ENCODE data around the gene ESR2.

The ESR2 gene

GRCh38 chr14:64170181-64170580, 124.0 kb downstream of the ESR2 start:
- Histone ChIP-seq H3K4ac (ENCODE audit: low read length) (no peak overlapping the region), H2BK12ac (ENCODE audit: low read length) (no peak overlapping the region), H3K18ac (ENCODE audit: low read length) (no peak overlapping the region), H3K4me1 (ENCODE audit: control insufficient read depth in 2 of 2, insufficient read depth in 1 of 2, low read depth in 1 of 2, low read length in 2 of 2) (no peaks in the 10 kb centered on the region), H3K4me3 (ENCODE audit: low read length in 2 of 2) (peak overlapping the region in 1 of 2 donors; percentile 51), H4K8ac (ENCODE audit: low read depth, low read length) (no peak overlapping the region), H2AFZ (ENCODE audit: low read length) (no peak overlapping the region), H2AK5ac (ENCODE audit: low read depth, low read length) (no peak overlapping the region), H3K27ac (replicated peaks; ENCODE audit: low read length) (no peak overlapping the region), H3K36me3 (replicated peaks in 1 of 2; ENCODE audit: control insufficient read depth in 2 of 2, insufficient read depth in 2 of 2, low read length in 2 of 2) (peaks cover 27 to 89% of the 10 kb centered on the region in 2 donors), H3K23ac (ENCODE audit: low read depth, low read length, poor library complexity) (no peak overlapping the region), H3K9me3 (replicated peaks in 1 of 2; ENCODE audit: control insufficient read depth in 2 of 2, insufficient read depth in 1 of 2, low read depth in 1 of 2, low read length in 2 of 2) (peaks cover 0 to 3% of the 10 kb centered on the region in 2 donors), H3K14ac (ENCODE audit: low read length) (no peak overlapping the region), H4K91ac (ENCODE audit: low read depth, low read length, poor library complexity) (no peak overlapping the region), H3K9ac (ENCODE audit: low read depth, low read length, poor library complexity) (no peak overlapping the region), H3K79me1 (ENCODE audit: low read depth, low read length) (no peaks in the 10 kb centered on the region), H2BK15ac (ENCODE audit: low read length) (no peak overlapping the region), H3K4me2 (ENCODE audit: insufficient read depth, low read length, poor library complexity, severe bottlenecking) (no peak overlapping the region), H2BK120ac (ENCODE audit: low read depth, low read length) (no peak overlapping the region), H3K27me3 (ENCODE audit: control insufficient read depth in 3 of 3, insufficient read depth in 3 of 3, low read depth in 1 of 3, low read length in 3 of 3) (no peaks in the 10 kb centered on the region), H2BK5ac (ENCODE audit: low read length) (no peak overlapping the region)
- WGBS, 2 donors (ENCODE audit: extremely low coverage in 2 of 2, insufficient read length in 2 of 2, insufficient replicate concordance in 1 of 2): no CpG with 5 or more reads among the region's 8 CpGs
- no peak for DNase-seq (ENCODE audit: low spot score)

- Histone ChIP-seq H3K36me3 (replicated peaks in 1 of 2; ENCODE audit: control insufficient read depth in 2 of 2, insufficient read depth in 2 of 2, low read length in 2 of 2) (peaks cover 12 to 88% of the 10 kb centered on the region in 2 donors), H3K4ac (ENCODE audit: low read length) (no peak overlapping the region), H2AFZ (ENCODE audit: low read length) (no peak overlapping the region), H3K4me3 (ENCODE audit: low read length in 2 of 2) (no peak overlapping the region), H3K27ac (replicated peaks; ENCODE audit: low read length) (no peak overlapping the region), H2BK12ac (ENCODE audit: low read length) (no peak overlapping the region), H2BK120ac (ENCODE audit: low read depth, low read length) (no peak overlapping the region), H2BK15ac (ENCODE audit: low read length) (no peak overlapping the region), H3K23ac (ENCODE audit: low read depth, low read length, poor library complexity) (no peak overlapping the region), H2BK5ac (ENCODE audit: low read length) (no peak overlapping the region), H4K91ac (ENCODE audit: low read depth, low read length, poor library complexity) (no peak overlapping the region), H2AK5ac (ENCODE audit: low read depth, low read length) (no peak overlapping the region), H3K14ac (ENCODE audit: low read length) (no peak overlapping the region), H4K8ac (ENCODE audit: low read depth, low read length) (no peak overlapping the region), H3K79me1 (ENCODE audit: low read depth, low read length) (no peaks in the 10 kb centered on the region), H3K9me3 (replicated peaks in 1 of 2; ENCODE audit: control insufficient read depth in 2 of 2, insufficient read depth in 1 of 2, low read depth in 1 of 2, low read length in 2 of 2) (peaks cover 0 to 2% of the 10 kb centered on the region in 2 donors), H3K27me3 (ENCODE audit: control insufficient read depth in 3 of 3, insufficient read depth in 3 of 3, low read depth in 1 of 3, low read length in 3 of 3) (peaks cover 0 to 2% (median 0%) of the 10 kb centered on the region in 3 experiments), H3K18ac (ENCODE audit: low read length) (no peak overlapping the region), H3K9ac (ENCODE audit: low read depth, low read length, poor library complexity) (no peak overlapping the region), H3K4me1 (ENCODE audit: control insufficient read depth in 2 of 2, insufficient read depth in 1 of 2, low read depth in 1 of 2, low read length in 2 of 2) (no peaks in the 10 kb centered on the region), H3K4me2 (ENCODE audit: insufficient read depth, low read length, poor library complexity, severe bottlenecking) (no peak overlapping the region)
- no peak for DNase-seq (ENCODE audit: low spot score)
- WGBS, 2 donors (ENCODE audit: extremely low coverage in 2 of 2, insufficient read length in 2 of 2, insufficient replicate concordance in 1 of 2): no CpG with 5 or more reads among the region's 3 CpGs
These were observed 134.6 kb downstream of the ESR2 start for GRCh38 chr14:64159588-64159987.

GRCh38 chr14:64158608-64159007, 135.6 kb downstream of the ESR2 start:
- H3K18ac ChIP-seq (ENCODE audit: low read length): no peak overlapping the region
- H3K79me1 ChIP-seq (ENCODE audit: low read depth, low read length): no peaks in the 10 kb centered on the region
- H3K9me3 ChIP-seq (replicated peaks in 1 of 2; ENCODE audit: control insufficient read depth in 2 of 2, insufficient read depth in 1 of 2, low read depth in 1 of 2, low read length in 2 of 2): peaks cover 0 to 2% of the 10 kb centered on the region in 2 donors
- no peak overlapping the region for H4K91ac ChIP-seq (ENCODE audit: low read depth, low read length, poor library complexity)
- no peak for DNase-seq (ENCODE audit: low spot score)
- no peak overlapping the region for H3K23ac ChIP-seq (ENCODE audit: low read depth, low read length, poor library complexity)
- H3K4me1 ChIP-seq (ENCODE audit: control insufficient read depth in 2 of 2, insufficient read depth in 1 of 2, low read depth in 1 of 2, low read length in 2 of 2): no peaks in the 10 kb centered on the region
- H3K36me3 ChIP-seq (replicated peaks in 1 of 2; ENCODE audit: control insufficient read depth in 2 of 2, insufficient read depth in 2 of 2, low read length in 2 of 2): peaks cover 12 to 92% of the 10 kb centered on the region in 2 donors
- H4K8ac ChIP-seq (ENCODE audit: low read depth, low read length): no peak overlapping the region
- H2BK120ac ChIP-seq (ENCODE audit: low read depth, low read length): no peak overlapping the region
- no peak overlapping the region for H3K27ac ChIP-seq (replicated peaks; ENCODE audit: low read length)
- H2BK15ac ChIP-seq (ENCODE audit: low read length): no peak overlapping the region
- no peak overlapping the region for H3K4ac ChIP-seq (ENCODE audit: low read length)
- H2BK5ac ChIP-seq (ENCODE audit: low read length): no peak overlapping the region
- H3K4me3 ChIP-seq (ENCODE audit: low read length in 2 of 2): no peak overlapping the region
- H3K4me2 ChIP-seq (ENCODE audit: insufficient read depth, low read length, poor library complexity, severe bottlenecking): no peak overlapping the region
- no CpG with 5 or more reads among the region's 2 CpGs for WGBS, 2 donors (ENCODE audit: extremely low coverage in 2 of 2, insufficient read length in 2 of 2, insufficient replicate concordance in 1 of 2)
- no peak overlapping the region for H2AFZ ChIP-seq (ENCODE audit: low read length)
- H3K27me3 ChIP-seq (ENCODE audit: control insufficient read depth in 3 of 3, insufficient read depth in 3 of 3, low read depth in 1 of 3, low read length in 3 of 3): peaks cover 0 to 2% (median 0%) of the 10 kb centered on the region in 3 experiments
- H2BK12ac ChIP-seq (ENCODE audit: low read length): no peak overlapping the region
- no peak overlapping the region for H3K9ac ChIP-seq (ENCODE audit: low read depth, low read length, poor library complexity)
- no peak overlapping the region for H3K14ac ChIP-seq (ENCODE audit: low read length)
- no peak overlapping the region for H2AK5ac ChIP-seq (ENCODE audit: low read depth, low read length)

- Histone ChIP-seq H4K91ac (ENCODE audit: low read depth, low read length, poor library complexity) (no peak overlapping the region), H3K27me3 (ENCODE audit: control insufficient read depth in 3 of 3, insufficient read depth in 3 of 3, low read depth in 1 of 3, low read length in 3 of 3) (no peaks in the 10 kb centered on the region), H2BK5ac (ENCODE audit: low read length) (no peak overlapping the region), H2AK5ac (ENCODE audit: low read depth, low read length) (no peak overlapping the region), H3K9ac (ENCODE audit: low read depth, low read length, poor library complexity) (no peak overlapping the region), H2AFZ (ENCODE audit: low read length) (no peak overlapping the region), H3K36me3 (replicated peaks in 1 of 2; ENCODE audit: control insufficient read depth in 2 of 2, insufficient read depth in 2 of 2, low read length in 2 of 2) (peaks cover 16 to 97% of the 10 kb centered on the region in 2 donors), H3K18ac (ENCODE audit: low read length) (no peak overlapping the region), H3K14ac (ENCODE audit: low read length) (no peak overlapping the region), H2BK12ac (ENCODE audit: low read length) (no peak overlapping the region), H2BK120ac (ENCODE audit: low read depth, low read length) (no peak overlapping the region), H3K4me1 (ENCODE audit: control insufficient read depth in 2 of 2, insufficient read depth in 1 of 2, low read depth in 1 of 2, low read length in 2 of 2) (peaks cover 0 to 2% of the 10 kb centered on the region in 2 donors), H3K4me3 (ENCODE audit: low read length in 2 of 2) (no peak overlapping the region), H3K4me2 (ENCODE audit: insufficient read depth, low read length, poor library complexity, severe bottlenecking) (no peak overlapping the region), H3K79me1 (ENCODE audit: low read depth, low read length) (no peaks in the 10 kb centered on the region), H3K27ac (replicated peaks; ENCODE audit: low read length) (no peak overlapping the region), H4K8ac (ENCODE audit: low read depth, low read length) (no peak overlapping the region), H3K23ac (ENCODE audit: low read depth, low read length, poor library complexity) (no peak overlapping the region), H3K4ac (ENCODE audit: low read length) (no peak overlapping the region), H2BK15ac (ENCODE audit: low read length) (no peak overlapping the region), H3K9me3 (replicated peaks in 1 of 2; ENCODE audit: control insufficient read depth in 2 of 2, insufficient read depth in 1 of 2, low read depth in 1 of 2, low read length in 2 of 2) (no peaks in the 10 kb centered on the region)
- DNase-seq (ENCODE audit: low spot score): no peak
- no CpG with 5 or more reads among the region's 8 CpGs for WGBS, 2 donors (ENCODE audit: extremely low coverage in 2 of 2, insufficient read length in 2 of 2, insufficient replicate concordance in 1 of 2)
These were observed 144.2 kb downstream of the ESR2 start for GRCh38 chr14:64149921-64150320.

Data from neuronal stem cell (in vitro differentiated cells).